GM19035 (cell line): Measurements from ENCODE around the gene STMP1.

ENCODE experiments used
- ATAC-seq: cut with Tn5 transposase; IDR thresholded peaks from one replicate; pipeline ENCODE4 v1.9.1; 2021; ENCODE audit not compliant: unreplicated experiment

The STMP1 gene

GRCh38 chr7:135693558-135693957, 31.2 kb downstream of the STMP1 start:
- ATAC-seq = no peak

GRCh38 chr7:135697276-135698049, 35.1 kb downstream of the STMP1 start:
- no peak for ATAC-seq

GRCh38 chr7:135704074-135704473, 41.8 kb downstream of the STMP1 start:
- ATAC-seq = no peak

- no peak for ATAC-seq
These were observed 42.4 kb downstream of the STMP1 start for GRCh38 chr7:135704698-135705097.

GRCh38 chr7:135706038-135706742, 43.9 kb downstream of the STMP1 start:
- ATAC-seq = no peak

GRCh38 chr7:135706858-135707569, 44.7 kb downstream of the STMP1 start:
- ATAC-seq = no peak

DNA sequence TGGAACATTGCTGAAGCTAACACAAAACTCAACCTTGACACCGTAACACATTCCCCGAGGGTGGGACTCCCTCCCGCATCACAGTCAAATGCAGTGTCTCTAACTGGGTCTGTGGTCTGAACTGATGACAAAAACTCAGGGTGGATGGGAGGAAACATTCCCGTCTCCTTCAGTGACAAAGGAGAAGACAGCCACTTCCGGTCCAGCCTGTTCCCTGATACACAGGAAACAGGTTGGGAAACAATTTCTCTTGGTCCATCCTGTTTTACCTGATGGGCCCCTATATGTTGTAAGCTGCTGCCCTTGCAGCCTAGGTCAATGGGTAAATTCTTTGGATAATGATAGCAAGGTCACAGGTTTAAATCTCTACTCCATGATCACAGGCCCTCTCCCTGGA, 45.3 kb downstream of the STMP1 start:
- no peak for ATAC-seq

- ATAC-seq = no peak
These were observed 45.7 kb downstream of the STMP1 start for GRCh38 chr7:135708041-135708440.

DNA sequence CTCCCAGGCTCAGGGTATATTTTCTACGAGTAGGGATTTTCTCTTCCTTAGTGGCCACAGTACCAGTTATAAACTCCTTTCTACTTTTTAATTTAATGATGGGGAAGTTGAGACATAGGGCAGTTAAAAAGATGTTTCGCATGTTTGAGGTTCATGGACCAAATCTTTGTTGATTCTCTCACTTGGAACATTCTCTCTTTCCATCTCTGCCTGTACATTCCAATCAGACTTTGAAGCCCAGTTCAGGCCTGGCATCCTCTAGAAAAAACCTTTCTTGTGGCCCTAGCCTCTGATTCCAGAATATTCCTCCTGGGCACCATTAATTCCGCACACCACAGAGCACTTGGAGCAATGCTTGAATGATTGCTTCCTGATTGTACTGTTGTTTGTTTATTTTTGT, 47.2 kb downstream of the STMP1 start:
- no peak for ATAC-seq

DNA sequence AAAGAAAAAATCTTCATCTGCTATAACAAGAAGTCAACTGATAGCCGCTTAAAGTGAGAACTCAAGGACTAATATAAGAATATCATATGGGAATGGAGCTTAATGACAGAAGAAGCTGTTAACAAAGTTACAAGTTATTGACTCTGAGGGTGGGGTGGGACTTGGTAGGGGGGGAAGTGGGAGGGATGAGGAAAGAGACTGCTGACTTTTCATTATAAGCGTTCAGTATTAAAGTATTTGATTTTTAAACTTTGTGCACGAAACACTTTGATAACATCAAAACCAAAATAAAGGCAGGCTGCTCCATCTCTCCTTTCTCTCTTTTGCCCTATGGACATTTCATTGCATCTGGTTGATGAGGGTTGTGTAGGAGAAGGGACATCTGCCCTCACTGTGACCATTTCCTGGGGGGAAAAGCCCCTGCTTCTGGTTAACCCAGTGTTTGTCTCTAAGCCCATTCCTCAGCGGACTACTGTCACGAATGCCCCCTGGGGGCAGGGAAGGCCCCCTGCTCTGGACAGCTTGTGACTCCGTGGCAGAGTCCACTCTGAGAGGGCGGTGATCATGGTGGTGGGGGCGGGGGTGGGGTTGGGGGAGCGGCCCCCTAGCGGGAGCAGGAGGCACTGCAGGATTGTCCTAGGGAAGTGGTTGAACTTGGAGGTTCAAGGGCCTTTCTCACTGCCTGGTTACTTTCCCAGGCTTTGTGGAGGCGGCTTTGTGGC, 48.3 kb downstream of the STMP1 start:
- ATAC-seq = no peak

- ATAC-seq = no peak
These were observed 48.8 kb downstream of the STMP1 start for GRCh38 chr7:135711139-135711469.

DNA sequence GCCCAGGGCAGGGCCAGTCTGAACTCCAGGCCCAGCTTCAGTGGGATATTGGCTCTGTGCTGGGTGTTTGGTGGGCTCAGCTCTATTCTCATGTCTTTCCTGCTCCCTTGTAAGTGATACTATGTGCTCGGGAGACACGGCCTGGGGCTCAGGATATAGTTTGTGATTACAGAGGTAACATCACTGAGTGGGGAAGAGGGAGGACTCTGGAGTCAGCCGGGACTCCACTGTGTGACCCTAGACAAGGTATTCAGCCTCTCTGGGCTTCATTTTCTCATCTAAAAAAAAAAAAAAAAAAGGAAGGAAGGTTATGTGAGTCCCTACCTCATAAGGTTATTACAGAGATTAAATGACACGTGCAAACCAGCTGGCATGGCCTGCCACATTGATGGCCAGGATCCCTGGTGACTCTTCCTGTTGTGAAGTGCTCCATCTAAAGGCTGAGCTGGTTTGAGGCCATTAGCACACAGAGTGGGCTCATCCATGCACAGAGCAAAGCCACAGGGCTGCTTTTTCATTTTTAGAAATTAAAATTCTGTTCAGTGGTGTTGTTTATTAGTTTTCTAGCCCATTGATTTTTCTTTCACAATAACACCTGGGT, 50.0 kb downstream of the STMP1 start:
- ATAC-seq = no peak

GRCh38 chr7:135712796-135713195, 50.5 kb downstream of the STMP1 start:
- no peak for ATAC-seq

DNA sequence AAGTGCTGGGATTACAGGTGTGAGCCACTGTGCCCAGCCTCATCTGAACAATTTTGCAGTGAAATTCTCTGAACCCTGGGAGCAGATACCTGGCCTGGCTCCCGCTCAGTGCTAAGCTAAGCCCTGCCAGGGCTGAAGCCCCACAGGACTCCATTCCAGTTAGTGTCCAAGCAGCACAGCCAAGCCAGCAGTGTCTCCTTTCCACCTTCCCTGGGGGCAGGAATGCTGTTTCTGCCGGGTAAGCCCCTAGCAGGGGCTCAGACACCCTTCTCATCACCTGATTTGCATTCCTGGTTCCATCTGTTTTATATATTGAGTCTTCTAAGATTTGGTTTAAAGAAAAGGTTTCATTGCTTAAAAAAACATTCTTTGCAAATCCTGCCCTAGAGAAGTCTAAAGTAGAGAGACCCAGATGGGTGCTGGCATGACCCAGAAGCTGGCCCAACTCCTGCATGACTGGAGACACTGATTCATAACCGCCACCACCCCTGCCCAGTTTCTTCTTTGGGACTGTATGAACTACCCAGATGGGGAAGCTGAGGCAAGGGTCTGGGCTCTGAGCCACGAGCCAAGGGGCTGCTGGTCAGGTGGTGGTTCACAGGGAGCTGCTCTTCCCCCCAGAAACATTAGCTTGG, 51.6 kb downstream of the STMP1 start:
- ATAC-seq = no peak

DNA sequence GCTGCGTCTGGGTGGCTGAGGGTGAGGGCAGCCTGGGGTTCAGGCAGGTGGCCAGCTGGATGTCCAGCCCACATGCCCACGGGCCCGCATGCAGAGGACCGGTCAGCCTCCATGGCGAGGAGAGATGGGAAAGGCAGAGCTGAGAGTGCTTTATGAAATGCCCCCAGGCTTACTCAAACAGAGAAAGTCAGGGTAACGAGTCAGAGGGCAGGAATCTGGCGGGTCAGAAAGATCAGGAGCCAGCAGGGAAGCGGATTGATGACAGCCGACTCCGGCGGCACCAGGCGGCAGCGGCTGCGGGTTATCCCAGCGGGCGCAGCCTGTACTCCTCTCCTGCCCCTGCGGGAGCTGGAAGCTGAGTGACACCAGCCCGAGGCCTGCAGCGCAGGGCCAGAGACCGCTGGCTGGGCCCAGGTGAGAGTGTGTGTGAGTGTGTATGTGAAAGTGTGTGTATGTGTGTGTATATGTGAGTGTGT, 52.3 kb downstream of the STMP1 start:
- no peak for ATAC-seq

GRCh38 chr7:135715055-135715522, 52.8 kb downstream of the STMP1 start:
- ATAC-seq = no peak

DNA sequence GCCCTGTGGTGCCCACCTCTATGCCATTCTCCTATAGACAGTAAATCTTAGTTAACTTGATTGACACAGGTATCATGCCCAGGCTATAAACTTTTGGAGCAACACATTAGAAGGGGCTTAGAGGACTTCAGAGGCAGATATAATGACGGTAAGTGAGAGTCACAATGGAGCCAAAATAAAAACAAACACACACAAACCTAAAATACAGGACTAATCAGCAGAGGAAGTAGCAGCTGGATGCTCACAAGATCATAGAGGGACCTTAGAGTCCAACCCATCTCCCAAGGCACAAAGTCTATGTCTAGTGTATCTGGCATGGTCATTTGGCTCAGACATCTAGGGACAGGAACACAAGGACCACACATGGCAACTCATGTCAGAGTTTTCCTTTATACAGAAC, 53.4 kb downstream of the STMP1 start:
- ATAC-seq = no peak

DNA sequence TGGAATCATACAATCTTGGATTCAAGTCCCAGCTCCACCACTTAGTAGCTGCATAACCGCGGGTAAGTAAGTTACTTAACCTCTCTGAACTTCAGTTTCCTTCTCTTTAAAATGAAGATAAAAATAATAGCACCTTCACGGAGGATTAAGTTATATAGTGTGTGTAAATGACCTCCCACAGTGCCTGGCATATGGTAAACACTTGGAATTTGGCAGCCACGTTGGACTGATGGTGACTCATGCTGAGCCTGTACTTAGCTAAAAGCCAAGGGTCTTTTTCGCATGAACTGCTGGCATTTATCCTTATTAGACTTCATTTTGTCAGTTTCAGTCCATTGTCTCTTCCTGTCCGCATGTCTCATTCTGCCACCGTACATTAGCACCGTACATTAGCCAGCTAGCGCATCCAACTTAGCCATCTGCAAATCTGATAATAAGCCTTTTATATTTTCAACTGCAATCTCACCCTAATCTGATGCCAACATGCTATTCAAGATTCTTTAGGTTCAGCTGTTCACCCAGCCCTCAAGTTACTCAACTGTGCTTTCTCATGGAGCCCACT, 54.4 kb downstream of the STMP1 start:
- no peak for ATAC-seq

- ATAC-seq = no peak
These were observed 55.4 kb downstream of the STMP1 start for GRCh38 chr7:135717693-135718092.

GRCh38 chr7:135718219-135718618, 55.9 kb downstream of the STMP1 start:
- ATAC-seq = no peak
